ENCODE measurements around the gene POU6F1.

Gene POU6F1

GRCh38 chr12:51209259-51209658 is 8.6 kb downstream of the POU6F1 start:
- no peak for DNase-seq (ENCODE audit: low read depth)
- Histone ChIP-seq H3K36me3 (ENCODE audit: control insufficient read depth, insufficient read depth, low read length, severe bottlenecking) (no peaks in the 10 kb centered on the region), H3K4me1 (ENCODE audit: control insufficient read depth, insufficient read depth, low read length) (peaks cover 5% of the 10 kb centered on the region), H3K27me3 (replicated peaks; ENCODE audit: control insufficient read depth, insufficient read depth, low read length) (no peaks in the 10 kb centered on the region), H3K4me3 (ENCODE audit: low read length) (no peak overlapping the region), H3K9ac (ENCODE audit: low read length) (no peak overlapping the region), H3K9me3 (ENCODE audit: control insufficient read depth, low read length) (no peaks in the 10 kb centered on the region)

GRCh38 chr12:51208016-51208660 is 9.7 kb downstream of the POU6F1 start:
- no peaks in the 10 kb centered on the region for H3K27me3 ChIP-seq (replicated peaks; ENCODE audit: control insufficient read depth, insufficient read depth, low read length)
- H3K9me3 ChIP-seq (ENCODE audit: control insufficient read depth, low read length) = no peaks in the 10 kb centered on the region
- no peak for DNase-seq (ENCODE audit: low read depth)
- H3K4me3 ChIP-seq (ENCODE audit: low read length) = no peak overlapping the region
- no peaks in the 10 kb centered on the region for H3K36me3 ChIP-seq (ENCODE audit: control insufficient read depth, insufficient read depth, low read length, severe bottlenecking)
- peaks cover 8% of the 10 kb centered on the region for H3K4me1 ChIP-seq (ENCODE audit: control insufficient read depth, insufficient read depth, low read length)
- H3K9ac ChIP-seq (ENCODE audit: low read length) = no peak overlapping the region

- Histone ChIP-seq H3K9me3 (ENCODE audit: control insufficient read depth, low read length) (no peaks in the 10 kb centered on the region), H3K4me3 (ENCODE audit: low read length) (no peak overlapping the region), H3K27me3 (replicated peaks; ENCODE audit: control insufficient read depth, insufficient read depth, low read length) (no peaks in the 10 kb centered on the region), H3K4me1 (ENCODE audit: control insufficient read depth, insufficient read depth, low read length) (peaks cover 8% of the 10 kb centered on the region), H3K9ac (ENCODE audit: low read length) (no peak overlapping the region), H3K36me3 (ENCODE audit: control insufficient read depth, insufficient read depth, low read length, severe bottlenecking) (no peaks in the 10 kb centered on the region)
- DNase-seq (ENCODE audit: low read depth) = no peak
These were observed 12.5 kb downstream of the POU6F1 start for GRCh38 chr12:51205350-51205749.

GRCh38 chr12:51202718-51203117 is 15.1 kb downstream of the POU6F1 start:
- no peaks in the 10 kb centered on the region for H3K36me3 ChIP-seq (ENCODE audit: control insufficient read depth, insufficient read depth, low read length, severe bottlenecking)
- H3K4me1 ChIP-seq (ENCODE audit: control insufficient read depth, insufficient read depth, low read length) = peaks cover 8% of the 10 kb centered on the region
- no peaks in the 10 kb centered on the region for H3K9me3 ChIP-seq (ENCODE audit: control insufficient read depth, low read length)
- no peak for DNase-seq (ENCODE audit: low read depth)
- H3K9ac ChIP-seq (ENCODE audit: low read length) = no peak overlapping the region
- H3K27me3 ChIP-seq (replicated peaks; ENCODE audit: control insufficient read depth, insufficient read depth, low read length) = no peaks in the 10 kb centered on the region
- H3K4me3 ChIP-seq (ENCODE audit: low read length) = no peak overlapping the region

GRCh38 chr12:51200806-51201205 is 17.1 kb downstream of the POU6F1 start:
- no peak overlapping the region for H3K9ac ChIP-seq (ENCODE audit: low read length)
- no peaks in the 10 kb centered on the region for H3K9me3 ChIP-seq (ENCODE audit: control insufficient read depth, low read length)
- DNase-seq (ENCODE audit: low read depth) = no peak
- H3K27me3 ChIP-seq (replicated peaks; ENCODE audit: control insufficient read depth, insufficient read depth, low read length) = no peaks in the 10 kb centered on the region
- peaks cover 8% of the 10 kb centered on the region for H3K4me1 ChIP-seq (ENCODE audit: control insufficient read depth, insufficient read depth, low read length)
- no peak overlapping the region for H3K4me3 ChIP-seq (ENCODE audit: low read length)
- H3K36me3 ChIP-seq (ENCODE audit: control insufficient read depth, insufficient read depth, low read length, severe bottlenecking) = no peaks in the 10 kb centered on the region

GRCh38 chr12:51200156-51200555 is 17.7 kb downstream of the POU6F1 start:
- Histone ChIP-seq H3K9me3 (ENCODE audit: control insufficient read depth, low read length) (no peaks in the 10 kb centered on the region), H3K9ac (ENCODE audit: low read length) (no peak overlapping the region), H3K36me3 (ENCODE audit: control insufficient read depth, insufficient read depth, low read length, severe bottlenecking) (no peaks in the 10 kb centered on the region), H3K4me1 (ENCODE audit: control insufficient read depth, insufficient read depth, low read length) (peaks cover 8% of the 10 kb centered on the region), H3K4me3 (ENCODE audit: low read length) (no peak overlapping the region), H3K27me3 (replicated peaks; ENCODE audit: control insufficient read depth, insufficient read depth, low read length) (no peaks in the 10 kb centered on the region)
- DNase-seq (ENCODE audit: low read depth) = no peak

GRCh38 chr12:51199366-51199945 is 18.4 kb downstream of the POU6F1 start:
- H3K9me3 ChIP-seq (ENCODE audit: control insufficient read depth, low read length) = no peaks in the 10 kb centered on the region
- no peak overlapping the region for H3K9ac ChIP-seq (ENCODE audit: low read length)
- H3K4me1 ChIP-seq (ENCODE audit: control insufficient read depth, insufficient read depth, low read length) = peaks cover 5% of the 10 kb centered on the region
- H3K36me3 ChIP-seq (ENCODE audit: control insufficient read depth, insufficient read depth, low read length, severe bottlenecking) = no peaks in the 10 kb centered on the region
- H3K4me3 ChIP-seq (ENCODE audit: low read length) = no peak overlapping the region
- no peaks in the 10 kb centered on the region for H3K27me3 ChIP-seq (replicated peaks; ENCODE audit: control insufficient read depth, insufficient read depth, low read length)
- DNase-seq (ENCODE audit: low read depth) = no peak

GRCh38 chr12:51198568-51199365 is 19.1 kb downstream of the POU6F1 start:
- Histone ChIP-seq H3K4me3 (ENCODE audit: low read length) (no peak overlapping the region), H3K36me3 (ENCODE audit: control insufficient read depth, insufficient read depth, low read length, severe bottlenecking) (no peaks in the 10 kb centered on the region), H3K27me3 (replicated peaks; ENCODE audit: control insufficient read depth, insufficient read depth, low read length) (no peaks in the 10 kb centered on the region), H3K4me1 (ENCODE audit: control insufficient read depth, insufficient read depth, low read length) (no peaks in the 10 kb centered on the region), H3K9ac (ENCODE audit: low read length) (no peak overlapping the region), H3K9me3 (ENCODE audit: control insufficient read depth, low read length) (no peaks in the 10 kb centered on the region)
- DNase-seq (ENCODE audit: low read depth) = no peak

GRCh38 chr12:51197736-51198567 is 19.9 kb downstream of the POU6F1 start:
- DNase-seq (ENCODE audit: low read depth) = no peak
- no peak overlapping the region for H3K4me3 ChIP-seq (ENCODE audit: low read length)
- no peaks in the 10 kb centered on the region for H3K36me3 ChIP-seq (ENCODE audit: control insufficient read depth, insufficient read depth, low read length, severe bottlenecking)
- H3K9me3 ChIP-seq (ENCODE audit: control insufficient read depth, low read length) = no peaks in the 10 kb centered on the region
- H3K9ac ChIP-seq (ENCODE audit: low read length) = no peak overlapping the region
- no peaks in the 10 kb centered on the region for H3K27me3 ChIP-seq (replicated peaks; ENCODE audit: control insufficient read depth, insufficient read depth, low read length)
- no peaks in the 10 kb centered on the region for H3K4me1 ChIP-seq (ENCODE audit: control insufficient read depth, insufficient read depth, low read length)

- Histone ChIP-seq H3K4me3 (ENCODE audit: low read length) (no peak overlapping the region), H3K4me1 (ENCODE audit: control insufficient read depth, insufficient read depth, low read length) (no peaks in the 10 kb centered on the region), H3K27me3 (replicated peaks; ENCODE audit: control insufficient read depth, insufficient read depth, low read length) (no peaks in the 10 kb centered on the region), H3K9ac (ENCODE audit: low read length) (no peak overlapping the region), H3K9me3 (ENCODE audit: control insufficient read depth, low read length) (no peaks in the 10 kb centered on the region), H3K36me3 (ENCODE audit: control insufficient read depth, insufficient read depth, low read length, severe bottlenecking) (no peaks in the 10 kb centered on the region)
- no peak for DNase-seq (ENCODE audit: low read depth)
These were observed 21.3 kb downstream of the POU6F1 start for GRCh38 chr12:51196547-51196946.

- Histone ChIP-seq H3K4me3 (ENCODE audit: low read length) (no peak overlapping the region), H3K9ac (ENCODE audit: low read length) (no peak overlapping the region), H3K4me1 (ENCODE audit: control insufficient read depth, insufficient read depth, low read length) (no peaks in the 10 kb centered on the region), H3K9me3 (ENCODE audit: control insufficient read depth, low read length) (no peaks in the 10 kb centered on the region), H3K36me3 (ENCODE audit: control insufficient read depth, insufficient read depth, low read length, severe bottlenecking) (no peaks in the 10 kb centered on the region), H3K27me3 (replicated peaks; ENCODE audit: control insufficient read depth, insufficient read depth, low read length) (no peaks in the 10 kb centered on the region)
- no peak for DNase-seq (ENCODE audit: low read depth)
These were observed 22.0 kb downstream of the POU6F1 start for GRCh38 chr12:51195841-51196240.
